Stimulated activated CD4-positive, alpha-beta T cell treated with anti-CD3 and anti-CD28 coated beads, Interleukin-4, amount 100 ng/mL, for 24 hours (primary cell): ENCODE results near the gene LZTR1.
"Not testable (repeated sequence)": the region's sequence is repeated elsewhere in the genome, so short reads cannot be mapped to it uniquely, and the experiment has no call there.

ENCODE experiments used
- DNase-seq: peaks from one replicate; pipeline ENCODE4 v3.0.0-alpha.2; 2020

LZTR1 gene

DNA sequence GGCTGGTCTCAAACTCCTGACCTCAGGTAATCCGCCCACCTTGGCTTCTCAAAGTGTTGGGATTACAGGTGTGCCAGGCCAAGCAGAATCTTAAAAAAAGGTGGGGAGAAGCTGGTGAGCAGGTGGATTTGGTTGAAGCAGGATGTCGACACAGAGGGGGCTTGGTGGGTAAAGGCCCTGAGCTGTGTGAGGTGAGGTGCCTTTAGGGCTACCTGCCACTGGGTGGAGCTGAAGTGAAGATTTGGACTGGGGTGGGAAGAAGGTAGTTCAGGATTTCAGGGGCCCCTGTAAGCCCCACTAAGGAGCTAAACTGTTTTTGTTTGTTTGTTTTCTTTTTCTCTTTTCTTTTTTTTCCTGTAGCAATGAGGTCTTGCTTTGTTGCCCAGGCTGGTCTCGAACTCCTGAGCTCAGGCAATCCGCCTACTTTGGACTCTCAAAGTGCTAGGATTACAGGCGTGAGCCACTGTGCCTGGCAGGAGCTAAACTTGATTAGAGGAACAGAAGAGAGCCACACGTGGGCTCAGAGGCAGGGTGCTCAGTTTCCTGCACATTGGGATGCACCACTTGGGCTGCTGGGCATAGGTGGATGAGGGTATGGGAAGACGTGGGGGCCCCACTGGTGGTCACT is 38.8 kb downstream of the LZTR1 start:
- DNase-seq: no peak

DNA sequence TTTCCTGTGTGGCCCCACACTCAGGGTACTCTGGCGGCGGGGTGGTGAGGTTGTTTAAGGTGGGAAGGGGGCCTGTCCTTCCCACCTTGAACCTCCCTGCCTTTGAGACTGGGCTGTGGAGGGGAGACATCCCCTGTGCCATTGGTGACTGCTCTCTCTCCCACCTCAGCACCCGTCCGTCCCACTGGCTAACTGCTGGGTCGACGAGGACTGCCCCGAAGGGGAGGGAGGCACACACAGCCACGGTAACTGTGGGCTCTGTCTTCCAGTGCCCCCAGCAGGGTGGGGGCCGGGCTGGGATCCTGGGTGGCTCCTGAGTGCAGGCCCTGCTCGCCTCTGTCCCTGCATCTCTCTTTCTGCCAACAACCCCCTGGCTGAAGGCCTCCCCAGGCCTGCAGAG is 40.4 kb downstream of the LZTR1 start:
- DNase-seq: no peak

DNA sequence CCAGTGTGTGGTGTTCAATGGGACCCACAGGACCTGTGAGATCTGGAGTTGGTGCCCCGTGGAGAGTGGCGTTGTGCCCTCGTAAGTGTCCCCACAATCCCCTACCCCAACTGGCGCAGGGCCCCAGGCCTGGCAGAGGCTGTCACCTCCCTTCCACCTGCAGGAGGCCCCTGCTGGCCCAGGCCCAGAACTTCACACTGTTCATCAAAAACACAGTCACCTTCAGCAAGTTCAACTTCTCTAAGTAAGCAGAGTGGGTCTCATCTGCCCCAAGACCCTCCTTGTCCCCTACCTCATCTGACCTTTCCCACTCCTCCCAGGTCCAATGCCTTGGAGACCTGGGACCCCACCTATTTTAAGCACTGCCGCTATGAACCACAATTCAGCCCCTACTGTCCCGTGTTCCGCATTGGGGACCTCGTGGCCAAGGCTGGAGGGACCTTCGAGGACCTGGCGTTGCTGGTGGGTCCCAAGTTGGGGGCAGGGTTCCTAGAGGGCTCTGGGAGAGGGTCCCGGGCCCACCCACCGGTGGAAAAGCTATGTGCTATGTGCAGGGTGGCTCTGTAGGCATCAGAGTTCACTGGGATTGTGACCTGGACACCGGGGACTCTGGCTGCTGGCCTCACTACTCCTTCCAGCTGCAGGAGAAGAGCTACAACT is 41.0 kb downstream of the LZTR1 start:
- DNase-seq: no peak

DNA sequence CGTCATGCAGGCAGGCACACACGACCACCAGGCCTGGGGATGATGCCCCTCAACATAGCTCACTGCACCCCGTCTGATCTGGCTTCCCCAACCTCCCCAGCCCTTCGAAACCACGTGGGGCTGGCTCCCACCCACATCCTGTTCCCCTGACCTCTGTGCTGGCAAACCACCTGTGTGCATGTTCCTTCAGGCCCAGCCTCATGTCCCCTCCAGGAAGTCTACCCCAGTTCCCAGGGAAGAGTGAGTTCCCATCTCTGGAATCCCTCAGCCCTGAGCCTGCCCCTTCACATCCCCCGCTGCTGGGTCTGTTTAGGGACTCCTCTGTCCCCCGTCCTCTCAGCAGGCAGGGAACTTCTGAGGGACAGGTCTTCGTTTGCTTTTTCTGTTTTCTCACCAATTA is 43.2 kb downstream of the LZTR1 start:
- DNase-seq: no peak

DNA sequence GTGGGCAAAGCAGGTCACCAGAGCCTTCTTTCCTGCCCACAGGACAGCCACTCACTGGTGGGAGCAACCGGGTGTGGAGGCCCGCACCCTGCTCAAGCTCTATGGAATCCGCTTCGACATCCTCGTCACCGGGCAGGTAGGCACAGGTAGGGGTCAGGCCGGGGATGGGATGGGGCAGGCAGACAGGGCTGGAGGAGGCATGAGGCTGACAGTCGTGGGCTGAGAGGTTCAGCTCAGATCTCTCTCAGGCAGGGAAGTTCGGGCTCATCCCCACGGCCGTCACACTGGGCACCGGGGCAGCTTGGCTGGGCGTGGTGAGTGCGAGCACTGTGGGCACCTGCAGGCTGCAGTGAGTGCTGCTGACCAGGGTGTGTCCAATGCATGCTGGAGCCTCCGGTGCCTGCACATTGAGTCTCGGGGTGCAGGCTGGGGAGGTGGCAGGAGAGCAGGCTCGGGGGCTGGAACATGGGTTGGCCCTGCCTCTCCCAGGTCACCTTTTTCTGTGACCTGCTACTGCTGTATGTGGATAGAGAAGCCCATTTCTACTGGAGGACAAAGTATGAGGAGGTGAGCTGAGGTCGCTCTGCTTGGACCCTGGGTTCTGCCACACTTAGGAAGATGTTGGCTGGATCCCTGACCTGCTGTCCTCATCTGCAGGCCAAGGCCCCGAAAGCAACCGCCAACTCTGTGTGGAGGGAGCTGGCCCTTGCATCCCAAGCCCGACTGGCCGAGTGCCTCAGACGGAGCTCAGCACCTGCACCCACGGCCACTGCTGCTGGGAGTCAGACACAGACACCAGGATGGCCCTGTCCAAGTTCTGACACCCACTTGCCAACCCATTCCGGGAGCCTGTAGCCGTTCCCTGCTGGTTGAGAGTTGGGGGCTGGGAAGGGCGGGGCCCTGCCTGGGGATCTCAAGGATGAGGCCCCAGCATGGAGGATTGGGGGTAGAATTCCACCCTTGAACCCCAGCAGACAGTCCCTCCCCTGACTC is 44.0 kb downstream of the LZTR1 start:
- DNase-seq: no peak

DNA sequence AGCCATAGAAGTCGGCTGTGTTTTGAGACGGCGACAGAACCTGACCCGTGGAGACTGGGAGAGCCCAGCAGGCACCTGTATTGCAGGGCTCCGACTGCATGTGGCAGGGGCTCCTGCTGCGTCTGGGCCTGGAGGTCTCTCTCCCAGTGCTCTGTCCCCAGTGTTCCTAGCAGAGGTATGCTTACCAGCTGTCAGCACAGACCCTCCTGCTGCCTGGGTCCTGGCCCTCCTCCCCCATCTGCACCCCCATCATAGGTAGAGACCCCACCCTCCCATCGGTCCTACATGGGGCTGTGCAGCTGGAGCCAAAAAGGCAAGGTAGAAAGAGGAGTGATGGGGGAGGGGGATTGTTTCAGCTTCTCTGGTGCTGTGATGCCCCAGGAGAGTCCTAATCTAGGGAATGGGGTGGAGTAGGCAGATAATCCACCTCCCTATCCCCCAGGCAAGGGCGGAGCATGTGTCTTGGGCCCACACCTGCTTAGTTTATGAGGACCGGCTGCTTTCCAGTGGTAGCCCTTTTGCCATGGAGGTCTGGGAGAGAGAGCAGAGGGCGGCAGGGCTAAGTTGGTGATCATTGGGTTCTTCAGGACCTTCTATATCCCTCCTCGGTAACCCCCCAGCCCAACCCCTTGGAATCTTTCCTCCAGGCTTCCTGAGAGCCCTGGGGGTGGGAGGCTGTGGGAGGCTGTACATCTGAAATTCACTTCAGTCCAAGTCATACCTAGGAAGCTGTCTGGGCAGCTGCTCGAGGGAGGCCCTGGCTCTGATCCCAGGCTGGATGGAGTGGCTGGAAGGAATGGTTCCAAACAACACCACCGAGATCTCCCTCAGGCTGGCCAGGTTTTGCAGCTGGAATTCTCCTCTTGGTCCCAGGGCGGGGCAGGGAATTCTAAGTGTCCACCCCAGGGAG is 44.9 kb downstream of the LZTR1 start:
- DNase-seq: no peak

DNA sequence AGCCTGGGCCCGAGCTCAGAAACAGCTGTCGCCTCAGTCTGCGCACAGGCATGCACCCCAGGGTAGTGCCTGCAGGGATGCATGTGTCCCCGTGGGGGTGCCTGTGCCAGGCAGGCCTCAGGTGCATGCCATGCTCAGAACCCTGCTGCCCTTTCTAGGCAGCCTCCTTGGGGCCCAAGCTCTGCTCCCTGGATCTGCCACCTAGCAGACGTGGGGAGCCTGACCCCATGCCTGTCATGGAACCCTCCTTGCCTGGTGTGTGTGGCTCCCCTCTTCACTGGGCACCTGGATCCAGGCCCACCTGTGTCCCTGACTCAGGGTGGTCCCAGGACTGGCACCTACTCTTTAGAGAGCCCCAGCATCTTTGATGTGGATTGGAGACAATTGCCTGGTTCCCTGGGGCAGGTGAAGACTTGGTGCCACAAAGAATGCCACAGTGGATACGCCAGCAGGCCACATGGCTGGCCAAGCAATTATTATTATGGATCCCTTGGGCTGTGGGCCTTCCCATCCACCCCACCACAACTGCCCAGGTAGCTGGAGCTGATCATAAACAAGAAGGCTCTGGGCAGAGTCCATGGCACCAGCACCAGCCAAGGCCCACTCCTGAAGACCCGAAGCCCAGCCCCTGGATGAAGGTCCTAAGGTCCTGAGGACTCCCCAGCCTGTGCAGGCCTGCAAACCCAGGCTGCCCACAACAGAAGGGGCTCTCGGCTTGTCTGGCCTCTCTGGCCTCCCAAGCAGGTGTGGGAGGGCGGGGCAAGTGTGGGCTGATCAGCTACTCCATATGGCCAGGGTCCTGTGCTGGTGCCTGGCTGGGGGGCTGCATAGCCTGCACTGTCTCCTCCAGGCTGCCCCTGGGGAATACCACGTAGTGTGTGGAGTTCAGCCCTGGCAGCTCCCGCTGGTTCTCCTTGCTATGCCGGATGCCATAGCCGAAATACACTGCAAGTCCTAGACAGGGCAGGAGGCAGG is 46.5 kb downstream of the LZTR1 start:
- DNase-seq: no peak

DNA sequence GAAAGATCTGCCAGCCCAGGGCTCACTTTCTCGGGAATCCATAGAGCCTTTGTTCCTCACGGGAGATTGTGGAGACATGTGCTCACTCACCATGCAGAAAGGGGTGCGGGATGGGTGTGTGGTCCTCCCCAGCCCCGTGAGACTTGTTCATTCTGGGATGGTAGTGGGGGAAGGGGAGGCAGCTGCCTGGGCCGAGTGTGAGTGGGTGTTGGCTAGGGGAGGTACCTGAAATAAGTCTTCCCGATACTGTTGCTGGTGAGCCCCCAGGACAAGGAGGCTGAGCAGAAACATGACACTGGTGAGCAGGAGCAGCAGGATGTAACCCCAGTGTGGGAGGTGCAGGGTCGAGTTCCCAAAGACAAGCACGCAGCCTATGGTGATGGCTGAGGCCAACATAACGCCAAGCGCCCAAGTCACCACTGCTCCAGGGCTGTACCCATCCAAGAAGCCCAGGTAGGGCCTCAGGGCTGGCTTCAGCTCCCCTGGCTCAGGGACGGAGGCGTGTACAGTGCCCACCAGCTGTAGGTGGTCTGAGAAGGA is 47.5 kb downstream of the LZTR1 start:
- DNase-seq: no peak

DNA sequence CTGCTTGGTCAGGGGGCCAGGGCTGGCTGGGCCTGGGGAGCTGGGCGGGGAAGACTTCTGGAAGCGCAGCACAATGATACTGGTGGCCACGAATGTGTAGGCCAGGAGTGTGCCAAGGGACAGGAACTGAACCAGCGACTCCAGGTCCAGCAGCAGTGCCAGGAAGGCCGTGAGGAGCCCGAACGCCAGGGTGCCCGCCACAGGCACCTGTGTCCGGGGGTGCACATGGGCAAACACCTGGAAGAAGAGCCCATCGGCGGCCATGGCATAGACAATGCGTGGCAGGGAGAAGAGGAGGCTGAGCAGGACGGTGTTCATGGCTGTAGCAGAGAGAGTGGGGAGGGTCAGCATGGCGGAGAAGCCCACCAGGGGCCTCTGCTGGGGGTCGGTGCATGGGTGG is 47.9 kb downstream of the LZTR1 start:
- DNase-seq: no peak

DNA sequence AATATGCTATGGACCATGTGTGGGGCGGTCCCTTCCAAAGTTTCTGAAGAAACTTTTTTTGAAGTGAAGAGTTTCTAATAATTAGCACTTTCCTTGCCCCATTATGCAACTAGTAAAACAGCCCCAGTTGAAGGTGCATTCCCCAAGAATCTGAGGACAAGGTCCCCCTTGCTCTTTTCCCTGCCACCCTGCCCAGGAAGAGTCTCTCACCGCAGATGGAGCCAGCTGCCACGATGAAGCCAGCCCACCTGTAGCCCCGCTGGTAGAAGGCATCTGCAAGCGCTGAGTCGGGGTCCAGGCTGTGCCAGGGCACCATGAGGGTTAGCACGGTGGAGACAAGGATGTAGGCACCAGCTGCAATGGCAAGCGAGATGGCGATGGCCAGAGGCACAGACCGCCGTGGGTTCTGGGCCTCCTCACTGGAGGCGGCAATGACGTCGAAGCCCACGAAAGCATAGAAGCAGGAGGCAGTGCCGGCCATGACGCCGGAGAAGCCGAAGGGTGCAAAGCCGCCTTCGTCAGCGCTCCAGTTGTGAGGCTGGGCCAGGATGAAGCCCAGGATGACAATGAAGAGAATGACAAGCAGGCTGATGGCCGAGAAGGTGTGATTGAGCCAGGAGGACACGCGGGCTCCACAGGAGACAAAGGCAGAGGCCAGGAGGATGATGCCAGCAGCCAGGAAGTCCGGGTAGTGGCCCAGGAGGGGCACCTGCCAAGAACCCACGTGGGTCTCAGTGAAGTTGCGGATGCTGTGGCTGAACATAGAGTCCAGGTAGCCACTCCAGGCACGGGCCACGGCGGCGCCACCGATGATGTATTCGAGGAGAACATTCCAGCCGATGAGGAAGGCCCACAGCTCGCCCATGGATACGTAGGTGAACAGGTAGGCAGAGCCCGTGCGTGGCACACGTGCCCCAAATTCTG is 48.8 kb downstream of the LZTR1 start:
- DNase-seq: no peak

DNA sequence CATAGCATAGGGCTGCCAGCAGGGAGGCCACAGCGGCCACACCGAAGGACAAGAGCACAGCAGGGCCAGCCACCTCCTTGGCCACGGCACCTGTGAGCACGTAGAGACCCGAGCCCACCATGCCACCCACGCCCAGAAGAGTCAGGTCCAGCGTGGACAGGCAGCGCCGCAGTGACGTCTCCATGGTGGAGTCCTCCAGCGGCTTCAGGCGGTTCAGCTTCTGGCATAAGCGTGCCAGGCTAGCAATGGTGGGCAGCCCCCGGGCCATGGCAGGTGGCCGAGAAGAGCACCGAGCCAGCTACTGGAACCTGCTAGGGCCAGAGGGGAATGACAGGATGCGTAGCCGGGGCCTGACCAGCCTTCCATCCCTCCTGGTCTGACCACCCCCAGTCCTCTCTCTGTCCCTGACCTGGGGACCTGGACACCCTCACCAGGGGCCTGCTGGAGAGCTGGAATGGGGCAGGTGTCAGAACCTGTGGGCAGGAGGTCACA is 49.5 kb downstream of the LZTR1 start:
- DNase-seq: no peak

DNA sequence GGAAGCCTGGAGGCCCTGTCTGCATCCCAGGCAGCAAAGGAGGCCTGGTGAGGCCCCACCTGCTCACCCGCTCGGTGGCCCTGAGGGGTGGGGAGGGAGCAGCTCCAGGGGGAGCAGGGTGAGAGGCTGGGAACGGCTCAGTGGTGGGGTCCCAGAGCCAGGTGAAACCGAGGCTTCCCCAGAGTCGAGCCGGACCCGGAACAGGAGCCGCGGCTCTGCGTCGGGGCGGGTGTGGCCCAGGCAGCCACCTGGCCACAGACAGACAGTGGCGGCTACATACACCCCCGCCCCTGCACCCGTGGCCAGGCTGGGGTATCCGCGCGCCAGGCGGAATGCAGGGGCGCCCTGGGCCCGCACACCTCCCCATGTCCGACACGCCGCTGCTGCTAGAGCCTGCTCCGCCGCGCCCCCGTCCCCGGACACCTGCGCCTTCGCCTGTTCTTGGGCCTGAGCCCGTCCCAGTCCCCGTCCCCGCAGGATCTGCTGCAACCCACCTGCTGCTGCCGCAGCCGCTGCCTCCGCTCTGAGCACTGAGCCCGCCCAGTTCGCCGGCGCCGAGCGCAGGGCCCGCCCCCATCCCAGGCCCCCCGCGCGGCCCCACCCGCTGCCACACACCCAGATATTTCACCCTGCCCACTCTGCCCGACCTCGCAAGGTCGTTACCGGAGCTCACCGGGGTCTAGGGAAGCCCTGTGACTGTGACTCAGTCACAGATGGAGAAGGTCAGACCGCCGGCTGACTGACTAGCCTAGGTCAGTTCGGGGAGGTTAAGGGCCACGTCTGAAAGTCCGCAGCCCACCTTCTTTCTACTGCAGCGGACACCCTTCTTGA is 50.2 kb downstream of the LZTR1 start, which contains the start of gene SLC7A4:
SLC7A4 (minus strand) TSS at position 525 of the 831 bp plus-strand sequence. CDS start 749 bp downstream, outside the sequence.
- DNase-seq: no peak

DNA sequence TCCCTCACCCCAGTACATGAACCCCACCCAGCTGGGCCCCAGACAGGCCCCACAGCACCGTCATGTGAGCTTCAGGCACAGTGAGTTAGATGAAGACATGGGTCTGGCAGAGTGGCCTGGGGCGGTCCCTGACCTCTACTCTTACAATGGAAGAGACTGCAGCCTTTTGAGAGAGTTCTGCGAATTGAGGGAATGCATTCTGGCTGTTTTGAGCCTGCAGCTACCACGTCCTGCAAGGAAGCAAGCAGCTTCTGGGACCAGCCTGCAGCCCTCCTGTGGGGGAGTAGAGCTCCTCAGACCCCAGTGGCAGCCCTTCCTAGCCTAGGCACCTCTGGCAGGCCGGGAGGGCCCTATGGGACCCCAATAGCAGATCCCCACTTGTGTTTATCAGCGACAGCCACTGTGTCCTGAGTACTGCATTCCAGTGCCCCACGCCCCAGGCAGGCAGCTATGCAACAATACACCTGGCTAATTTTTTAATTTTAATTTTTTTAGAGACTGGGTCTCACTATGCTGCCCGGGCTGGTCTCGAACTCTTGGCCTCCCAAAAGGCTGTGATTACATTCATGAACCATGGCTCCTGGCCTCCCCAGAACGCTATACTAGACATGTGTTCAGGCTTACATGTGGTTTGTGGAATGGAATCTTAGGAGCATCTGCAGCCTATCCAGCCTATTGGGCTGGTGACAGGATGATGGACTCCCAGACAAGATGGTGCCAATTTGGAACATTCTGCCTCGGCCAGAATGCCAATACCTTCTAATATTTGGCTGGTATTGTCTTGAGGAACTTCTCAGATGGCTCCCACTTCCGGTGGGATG is 51.0 kb downstream of the LZTR1 start:
- no peak for DNase-seq

DNA sequence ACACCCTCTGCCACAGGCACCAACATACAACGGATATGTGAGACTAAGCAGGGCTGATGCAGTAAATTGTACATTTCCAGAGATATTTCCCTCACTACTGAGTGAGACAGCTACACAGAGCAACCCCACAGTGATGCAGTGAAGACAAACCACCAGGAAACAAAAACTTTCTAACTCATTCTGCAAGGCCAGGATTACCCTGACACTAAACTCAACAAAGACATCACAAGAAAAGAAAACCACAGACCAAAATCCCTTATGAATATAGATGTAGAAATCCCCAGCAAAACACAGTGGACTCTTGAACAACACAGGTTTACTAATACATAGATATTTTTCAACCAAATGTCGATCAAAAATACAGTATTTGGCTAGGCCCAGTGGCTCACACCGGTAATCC is 51.8 kb downstream of the LZTR1 start:
- DNase-seq: no peak

DNA sequence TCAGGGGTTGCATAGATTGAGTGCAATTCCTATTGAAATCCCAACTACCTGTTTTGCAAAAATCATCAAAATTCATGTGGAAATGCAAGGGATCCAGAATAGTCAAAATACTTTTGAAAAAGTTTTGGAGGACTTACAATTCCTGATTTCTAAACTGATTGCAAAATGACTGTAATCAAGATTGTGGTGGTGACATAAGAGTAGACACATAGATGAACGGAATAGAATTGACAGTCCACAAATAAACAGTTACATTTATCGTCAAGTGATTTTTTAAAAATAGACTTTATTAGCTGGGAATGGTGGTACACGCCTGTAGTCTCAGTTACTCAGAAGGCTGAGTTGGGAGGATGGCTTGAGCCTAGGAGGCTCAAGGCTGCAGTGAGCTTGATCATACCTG is 52.9 kb downstream of the LZTR1 start:
- DNase-seq: no peak

DNA sequence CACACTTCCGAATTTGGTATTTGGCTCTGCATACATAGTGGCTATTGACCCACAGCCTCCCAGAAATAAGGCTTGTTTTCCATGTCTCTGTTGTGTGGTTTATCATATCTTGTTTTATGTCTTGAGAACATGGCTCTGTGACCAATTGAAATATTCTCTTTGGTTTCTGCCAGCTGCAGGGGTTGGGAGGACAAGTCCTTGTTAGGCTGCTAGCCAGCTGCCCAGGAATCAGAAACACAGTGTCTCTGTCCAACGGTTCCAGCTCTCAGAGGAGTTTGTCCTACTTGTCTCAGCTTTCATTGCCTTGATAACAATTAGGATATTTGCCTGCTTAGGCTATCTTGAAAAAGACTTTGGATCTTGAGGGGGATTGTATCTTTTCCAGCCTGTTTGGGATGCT is 56.3 kb downstream of the LZTR1 start:
- no peak for DNase-seq

DNA sequence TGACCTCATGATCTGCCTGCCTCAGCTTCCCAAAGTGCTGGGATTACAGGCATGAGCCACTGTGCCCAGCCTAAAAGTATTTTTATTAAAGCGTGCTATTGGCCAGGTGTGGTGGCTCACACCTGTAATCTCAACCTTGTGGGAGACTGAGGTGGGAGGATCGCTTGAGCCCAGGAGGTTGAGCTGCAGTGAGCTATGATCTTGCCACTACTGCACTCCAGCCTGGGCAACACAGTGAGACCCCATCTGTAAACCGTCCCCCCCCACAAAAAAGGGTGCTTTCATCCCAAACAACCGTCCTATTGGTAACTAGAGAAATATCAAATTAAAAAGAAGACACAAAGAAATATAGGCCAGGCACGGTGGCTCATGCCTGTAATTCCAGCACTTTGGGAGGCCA is 57.1 kb downstream of the LZTR1 start:
- DNase-seq: not testable (repeated sequence)

DNA sequence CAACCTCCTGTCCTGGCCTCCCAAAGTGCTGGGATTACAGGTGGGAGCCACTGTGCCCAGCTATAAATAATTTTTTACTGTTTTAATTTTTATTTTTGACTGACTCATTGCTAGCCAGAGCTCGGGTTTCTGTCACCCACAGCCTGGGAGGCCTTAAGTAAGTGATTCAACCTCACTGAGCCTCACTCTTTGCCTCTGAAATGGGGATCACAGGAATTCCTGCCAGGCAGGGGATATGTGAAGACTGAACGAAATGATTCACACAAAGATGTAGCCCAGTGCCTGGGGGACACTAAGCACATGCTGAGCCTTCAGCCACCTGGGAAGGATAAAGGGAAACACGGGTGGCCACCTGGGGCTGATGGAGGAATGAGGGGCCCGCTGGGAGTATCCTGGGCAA is 59.8 kb downstream of the LZTR1 start:
- DNase-seq: no peak
